ENCODE results near the gene GIPC3. TPM values are rescaled to one million over a fixed set of nuclear protein-coding genes. Genes with fewer than 3 reads are reported as not detected.

The GIPC3 gene
- total and polyA plus RNA-seq, 4 donors, result 0.23 to 0.95 (median 0.25) TPM

- under 1% methylated on average over 30 of the region's 30 CpGs for WGBS
- TF ChIP-seq FOXA2 (IDR thresholded peaks at IDR 0.05), result no peak
- no peak for TF ChIP-seq GABPA (IDR thresholded peaks at IDR 0.05 in 1 of 2, conservative IDR thresholded peaks at IDR 0.05 in 1 of 2)
- TF ChIP-seq, protein P1, sequence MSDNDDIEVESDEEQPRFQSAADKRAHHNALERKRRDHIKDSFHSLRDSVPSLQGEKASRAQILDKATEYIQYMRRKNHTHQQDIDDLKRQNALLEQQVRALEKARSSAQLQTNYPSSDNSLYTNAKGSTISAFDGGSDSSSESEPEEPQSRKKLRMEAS (IDR thresholded peaks at IDR 0.05), result no peak
- no peak for TF ChIP-seq JUND (IDR thresholded peaks at IDR 0.05)
- no peak for TF ChIP-seq RAD21 (IDR thresholded peaks at IDR 0.05)
- TF ChIP-seq EGR1 (IDR thresholded peaks at IDR 0.05; ENCODE audit: low read depth in 2 of 2), result no peak
- TF ChIP-seq REST (IDR thresholded peaks at IDR 0.05), result no peak
- no peak for TF ChIP-seq SP1 (IDR thresholded peaks at IDR 0.05)
- no peak for TF ChIP-seq ZBTB33 (IDR thresholded peaks at IDR 0.05)
- DNase-seq (ENCODE audit: low spot score), result no peak
Measured at GRCh38 chr19:3572855-3573161, 12.5 kb upstream of the GIPC3 start, which contains the start of gene HMG20B. Gene HMG20B, plus strand, starts transcription at chr19:3572944. Its CDS starts 366 bp downstream, at chr19:3573310.

GRCh38 chr19:3573162-3573857 is 12.0 kb upstream of the GIPC3 start:
- Histone ChIP-seq H3K27ac (ENCODE audit: low read depth in 1 of 2, low read length in 2 of 2) (peak overlapping the region; percentile 28 to 35), H3K27me3 (ENCODE audit: control insufficient read depth in 4 of 4, insufficient read depth in 4 of 4, low read length in 3 of 4) (no peaks in the 10 kb centered on the region), H3K4me3 (ENCODE audit: low read depth in 1 of 3, low read length in 3 of 3) (peak overlapping the region; percentile 66 to 94 (median 80)), H3K9ac (ENCODE audit: low read depth in 1 of 2, low read length in 2 of 2) (peak overlapping the region; percentile 2 to 71), H3K36me3 (ENCODE audit: control insufficient read depth in 4 of 4, insufficient read depth in 3 of 4, low read depth in 1 of 4, low read length in 3 of 4) (peaks cover 0 to 2% (median 0%) of the 10 kb centered on the region in 4 donors), H3K4me1 (ENCODE audit: control insufficient read depth in 4 of 4, insufficient read depth in 4 of 4, low read length in 3 of 4) (peaks cover 3 to 13% (median 9%) of the 10 kb centered on the region in 4 donors), H3K9me3 (ENCODE audit: control insufficient read depth in 4 of 4, low read length in 3 of 4) (no peaks in the 10 kb centered on the region)
- 3% methylated on average over 60 of the region's 60 CpGs for WGBS
- DNase-seq (ENCODE audit: low spot score), result no peak
- TF ChIP-seq FOXA1 (IDR thresholded peaks at IDR 0.05) (no peak), HNF4G (IDR thresholded peaks at IDR 0.05) (no peak), HNF4A (conservative IDR thresholded peaks at IDR 0.05) (no peak), RAD21 (IDR thresholded peaks at IDR 0.05) (no peak), NR2F2 (IDR thresholded peaks at IDR 0.05) (no peak), SP1 (IDR thresholded peaks at IDR 0.05) (no peak), ZBTB33 (IDR thresholded peaks at IDR 0.05) (no peak), JUND (IDR thresholded peaks at IDR 0.05) (no peak), REST (IDR thresholded peaks at IDR 0.05) (no peak), GABPA (IDR thresholded peaks at IDR 0.05 in 1 of 2, conservative IDR thresholded peaks at IDR 0.05 in 1 of 2) (no peak), YY1 (IDR thresholded peaks at IDR 0.05) (no peak), FOXA2 (IDR thresholded peaks at IDR 0.05) (no peak)
- TF ChIP-seq, protein P2, sequence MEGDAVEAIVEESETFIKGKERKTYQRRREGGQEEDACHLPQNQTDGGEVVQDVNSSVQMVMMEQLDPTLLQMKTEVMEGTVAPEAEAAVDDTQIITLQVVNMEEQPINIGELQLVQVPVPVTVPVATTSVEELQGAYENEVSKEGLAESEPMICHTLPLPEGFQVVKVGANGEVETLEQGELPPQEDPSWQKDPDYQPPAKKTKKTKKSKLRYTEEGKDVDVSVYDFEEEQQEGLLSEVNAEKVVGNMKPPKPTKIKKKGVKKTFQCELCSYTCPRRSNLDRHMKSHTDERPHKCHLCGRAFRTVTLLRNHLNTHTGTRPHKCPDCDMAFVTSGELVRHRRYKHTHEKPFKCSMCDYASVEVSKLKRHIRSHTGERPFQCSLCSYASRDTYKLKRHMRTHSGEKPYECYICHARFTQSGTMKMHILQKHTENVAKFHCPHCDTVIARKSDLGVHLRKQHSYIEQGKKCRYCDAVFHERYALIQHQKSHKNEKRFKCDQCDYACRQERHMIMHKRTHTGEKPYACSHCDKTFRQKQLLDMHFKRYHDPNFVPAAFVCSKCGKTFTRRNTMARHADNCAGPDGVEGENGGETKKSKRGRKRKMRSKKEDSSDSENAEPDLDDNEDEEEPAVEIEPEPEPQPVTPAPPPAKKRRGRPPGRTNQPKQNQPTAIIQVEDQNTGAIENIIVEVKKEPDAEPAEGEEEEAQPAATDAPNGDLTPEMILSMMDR (IDR thresholded peaks at IDR 0.05; ENCODE audit: low read depth, low read length, missing input control), result no peak
- TF ChIP-seq, protein P3, sequence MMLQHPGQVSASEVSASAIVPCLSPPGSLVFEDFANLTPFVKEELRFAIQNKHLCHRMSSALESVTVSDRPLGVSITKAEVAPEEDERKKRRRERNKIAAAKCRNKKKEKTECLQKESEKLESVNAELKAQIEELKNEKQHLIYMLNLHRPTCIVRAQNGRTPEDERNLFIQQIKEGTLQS (IDR thresholded peaks at IDR 0.05), result no peak
- TF ChIP-seq, protein P1 (IDR thresholded peaks at IDR 0.05), result no peak

More at GRCh38 chr19:3572855-3573161, 12.5 kb upstream of the GIPC3 start, which contains the start of gene HMG20B:
- H3K9me3 ChIP-seq (ENCODE audit: control insufficient read depth in 4 of 4, low read length in 3 of 4), result no peaks in the 10 kb centered on the region
- peaks cover 0 to 2% (median 0%) of the 10 kb centered on the region in 4 donors for H3K36me3 ChIP-seq (ENCODE audit: control insufficient read depth in 4 of 4, insufficient read depth in 3 of 4, low read depth in 1 of 4, low read length in 3 of 4)
- peak within 1 kb of the TSS; percentile 2 to 71 for H3K9ac ChIP-seq (ENCODE audit: low read depth in 1 of 2, low read length in 2 of 2)
- H3K4me3 ChIP-seq (ENCODE audit: low read depth in 1 of 3, low read length in 3 of 3), result peak within 1 kb of the TSS; percentile 66 to 94 (median 80)
- no peaks in the 10 kb centered on the region for H3K27me3 ChIP-seq (ENCODE audit: control insufficient read depth in 4 of 4, insufficient read depth in 4 of 4, low read length in 3 of 4)
- peaks cover 3 to 13% (median 9%) of the 10 kb centered on the region in 4 donors for H3K4me1 ChIP-seq (ENCODE audit: control insufficient read depth in 4 of 4, insufficient read depth in 4 of 4, low read length in 3 of 4)
- H3K27ac ChIP-seq (ENCODE audit: low read depth in 1 of 2, low read length in 2 of 2), result peak within 1 kb of the TSS; percentile 28 to 35
